ENCODE data around the gene NNAT. TPM values are rescaled to one million over a fixed set of nuclear protein-coding genes. Genes with fewer than 3 reads are reported as not detected.

NNAT gene
- total RNA-seq, 1 donor from 2014 or later: not detected

GRCh38 chr20:37535443-37536132 lies 14.5 kb downstream of the NNAT start:
- Mint-ChIP-seq H3K4me1 (peaks cover 7% of the 10 kb centered on the region), H3K27me3 (ENCODE audit: insufficient read depth, low read depth) (peaks cover 9% of the 10 kb centered on the region), H3K4me3 (no peak overlapping the region), H3K27ac (no peak overlapping the region), H3K9me3 (no peaks in the 10 kb centered on the region), H3K36me3 (no peaks in the 10 kb centered on the region)
- Histone ChIP-seq H3K27ac (no peak overlapping the region), H2AFZ (replicated peaks) (no peak overlapping the region), H3K27me3 (no peaks in the 10 kb centered on the region), H3K36me3 (no peaks in the 10 kb centered on the region), H3K4me1 (peaks cover 11% of the 10 kb centered on the region), H3K9ac (no peak overlapping the region), H3F3A (ENCODE audit: low read depth) (peaks cover 4% of the 10 kb centered on the region), H3K9me3 (ENCODE audit: low read depth) (no peaks in the 10 kb centered on the region), H3K4me2 (no peak overlapping the region), H3K79me2 (ENCODE audit: low read depth) (no peaks in the 10 kb centered on the region), H4K20me1 (ENCODE audit: low read depth) (no peaks in the 10 kb centered on the region), H3K4me3 (no peak overlapping the region)
- DNase-seq (ENCODE audit: low spot score): no peak
- TF ChIP-seq, protein P1, sequence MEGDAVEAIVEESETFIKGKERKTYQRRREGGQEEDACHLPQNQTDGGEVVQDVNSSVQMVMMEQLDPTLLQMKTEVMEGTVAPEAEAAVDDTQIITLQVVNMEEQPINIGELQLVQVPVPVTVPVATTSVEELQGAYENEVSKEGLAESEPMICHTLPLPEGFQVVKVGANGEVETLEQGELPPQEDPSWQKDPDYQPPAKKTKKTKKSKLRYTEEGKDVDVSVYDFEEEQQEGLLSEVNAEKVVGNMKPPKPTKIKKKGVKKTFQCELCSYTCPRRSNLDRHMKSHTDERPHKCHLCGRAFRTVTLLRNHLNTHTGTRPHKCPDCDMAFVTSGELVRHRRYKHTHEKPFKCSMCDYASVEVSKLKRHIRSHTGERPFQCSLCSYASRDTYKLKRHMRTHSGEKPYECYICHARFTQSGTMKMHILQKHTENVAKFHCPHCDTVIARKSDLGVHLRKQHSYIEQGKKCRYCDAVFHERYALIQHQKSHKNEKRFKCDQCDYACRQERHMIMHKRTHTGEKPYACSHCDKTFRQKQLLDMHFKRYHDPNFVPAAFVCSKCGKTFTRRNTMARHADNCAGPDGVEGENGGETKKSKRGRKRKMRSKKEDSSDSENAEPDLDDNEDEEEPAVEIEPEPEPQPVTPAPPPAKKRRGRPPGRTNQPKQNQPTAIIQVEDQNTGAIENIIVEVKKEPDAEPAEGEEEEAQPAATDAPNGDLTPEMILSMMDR (IDR thresholded peaks at IDR 0.05): no peak
- TF ChIP-seq EZH2 (IDR thresholded peaks at IDR 0.05): no peak
- TF ChIP-seq EZH2phosphoT487 (IDR thresholded peaks at IDR 0.05): no peak

GRCh38 chr20:37537505-37537904 lies 16.5 kb downstream of the NNAT start:
- peaks cover 9% of the 10 kb centered on the region for H3K27me3 Mint-ChIP-seq (ENCODE audit: insufficient read depth, low read depth)
- H3K27me3 ChIP-seq: no peaks in the 10 kb centered on the region
- H3K79me2 ChIP-seq (ENCODE audit: low read depth): no peaks in the 10 kb centered on the region
- no peak overlapping the region for H2AFZ ChIP-seq (replicated peaks)
- H3K4me1 ChIP-seq: peaks cover 11% of the 10 kb centered on the region
- DNase-seq (ENCODE audit: low spot score): no peak
- H3K4me1 Mint-ChIP-seq: peaks cover 7% of the 10 kb centered on the region
- H3K27ac ChIP-seq: no peak overlapping the region
- TF ChIP-seq EZH2 (IDR thresholded peaks at IDR 0.05) (no peak), EZH2phosphoT487 (IDR thresholded peaks at IDR 0.05) (no peak)
- TF ChIP-seq, protein P1 (IDR thresholded peaks at IDR 0.05): no peak
- no peak overlapping the region for H3K4me3 ChIP-seq
- no peak overlapping the region for H3K27ac Mint-ChIP-seq
- H4K20me1 ChIP-seq (ENCODE audit: low read depth): no peaks in the 10 kb centered on the region
- H3K36me3 ChIP-seq: no peaks in the 10 kb centered on the region
- no peaks in the 10 kb centered on the region for H3K9me3 Mint-ChIP-seq
- H3K4me3 Mint-ChIP-seq: no peak overlapping the region
- no peak overlapping the region for H3K4me2 ChIP-seq
- no peak overlapping the region for H3K9ac ChIP-seq
- H3K36me3 Mint-ChIP-seq: no peaks in the 10 kb centered on the region
- peaks cover 4% of the 10 kb centered on the region for H3F3A ChIP-seq (ENCODE audit: low read depth)
- H3K9me3 ChIP-seq (ENCODE audit: low read depth): no peaks in the 10 kb centered on the region

DNA sequence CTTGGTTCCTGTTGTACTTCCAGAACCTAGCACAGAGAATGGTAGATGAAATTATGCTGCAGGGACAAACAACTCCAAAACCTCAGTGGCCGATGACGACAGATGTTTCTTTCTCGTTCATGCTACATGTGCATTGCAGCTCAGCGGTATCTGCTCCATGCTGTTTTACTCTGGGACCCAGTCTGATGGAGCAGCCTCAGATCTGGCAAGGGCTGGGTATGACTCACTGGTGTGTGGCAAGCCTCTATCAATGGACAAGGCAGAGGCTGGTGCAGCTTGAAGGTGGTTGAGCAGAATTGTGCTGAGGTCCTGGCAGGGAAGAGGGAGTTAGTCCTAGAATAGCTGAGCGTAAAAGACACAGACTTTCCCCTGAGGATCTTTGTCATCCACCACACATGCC lies 17.0 kb downstream of the NNAT start:
- Mint-ChIP-seq H3K36me3 (no peaks in the 10 kb centered on the region), H3K9me3 (no peaks in the 10 kb centered on the region), H3K27me3 (ENCODE audit: insufficient read depth, low read depth) (peaks cover 9% of the 10 kb centered on the region), H3K27ac (no peak overlapping the region), H3K4me1 (peaks cover 7% of the 10 kb centered on the region), H3K4me3 (no peak overlapping the region)
- H3K4me2 ChIP-seq: no peak overlapping the region
- no peaks in the 10 kb centered on the region for H3K36me3 ChIP-seq
- DNase-seq (ENCODE audit: low spot score): no peak
- peaks cover 4% of the 10 kb centered on the region for H3F3A ChIP-seq (ENCODE audit: low read depth)
- no peaks in the 10 kb centered on the region for H3K79me2 ChIP-seq (ENCODE audit: low read depth)
- no peak overlapping the region for H2AFZ ChIP-seq (replicated peaks)
- no peak overlapping the region for H3K4me3 ChIP-seq
- TF ChIP-seq EZH2phosphoT487 (IDR thresholded peaks at IDR 0.05): no peak
- TF ChIP-seq, protein P1 (IDR thresholded peaks at IDR 0.05): no peak
- TF ChIP-seq EZH2 (IDR thresholded peaks at IDR 0.05): no peak
- H3K4me1 ChIP-seq: peaks cover 11% of the 10 kb centered on the region
- H3K27me3 ChIP-seq: no peaks in the 10 kb centered on the region
- H4K20me1 ChIP-seq (ENCODE audit: low read depth): no peaks in the 10 kb centered on the region
- no peaks in the 10 kb centered on the region for H3K9me3 ChIP-seq (ENCODE audit: low read depth)
- no peak overlapping the region for H3K27ac ChIP-seq
- no peak overlapping the region for H3K9ac ChIP-seq
